NCI-H345 (cell line): Measurements from ENCODE around the gene DOCK8.

Experiments
- DNase-seq: peaks from one replicate; lab custom pipeline; 2025; lab: John Stamatoyannopoulos, UW

DOCK8 gene

DNA sequence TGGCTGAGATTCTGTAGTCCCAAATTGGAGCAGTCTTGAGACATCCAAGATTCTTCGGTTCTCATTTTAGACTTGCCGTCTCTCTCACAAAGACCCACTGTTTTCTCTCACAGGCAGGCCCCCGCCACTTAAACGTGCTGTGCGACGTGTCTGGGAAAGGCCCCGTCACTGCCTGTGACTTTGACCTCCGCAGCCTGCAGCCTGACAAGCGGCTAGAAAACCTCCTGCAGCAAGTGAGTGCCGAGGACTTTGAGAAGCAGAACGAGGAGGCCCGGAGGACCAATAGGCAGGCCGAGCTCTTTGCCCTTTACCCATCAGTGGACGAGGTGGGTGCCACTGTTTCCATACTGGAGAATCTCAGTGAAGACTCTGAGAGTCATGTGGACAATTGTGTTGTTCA is 97.2 kb downstream of the DOCK8 start:
- no peak for DNase-seq

DNA sequence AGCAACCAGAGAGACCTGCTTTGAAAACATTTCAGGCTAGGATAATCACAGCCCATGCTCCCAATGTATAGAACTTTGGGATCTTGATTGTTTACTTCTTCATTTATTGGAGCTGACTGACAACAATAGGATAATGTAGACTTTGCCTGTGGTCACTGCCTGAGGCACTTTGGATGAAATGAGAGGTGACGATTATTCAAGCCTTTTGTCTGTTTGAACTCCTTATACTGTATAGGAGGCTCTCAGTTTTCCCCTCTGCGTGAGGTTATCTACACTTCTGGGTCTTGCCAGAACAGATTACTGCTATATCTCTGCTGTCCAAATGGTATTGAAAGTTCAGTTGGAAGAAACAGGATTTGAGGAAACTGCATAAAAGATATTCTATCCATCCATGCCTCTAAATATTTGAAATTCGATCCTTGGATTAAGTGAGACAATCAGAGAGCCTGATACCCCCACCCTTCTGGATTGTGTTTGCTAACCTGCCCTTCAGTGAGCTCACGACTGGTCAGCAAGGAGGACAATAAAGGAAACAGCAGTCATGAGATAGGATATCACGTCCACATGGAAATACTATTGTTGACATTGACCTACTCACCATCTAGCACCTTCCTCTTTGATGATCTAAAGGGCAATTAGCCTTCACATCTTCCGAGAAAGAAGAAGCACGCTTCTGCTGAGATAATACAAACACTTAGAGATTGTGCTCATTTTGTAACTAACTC is 98.1 kb downstream of the DOCK8 start:
- peak; percentile 51 for DNase-seq

DNA sequence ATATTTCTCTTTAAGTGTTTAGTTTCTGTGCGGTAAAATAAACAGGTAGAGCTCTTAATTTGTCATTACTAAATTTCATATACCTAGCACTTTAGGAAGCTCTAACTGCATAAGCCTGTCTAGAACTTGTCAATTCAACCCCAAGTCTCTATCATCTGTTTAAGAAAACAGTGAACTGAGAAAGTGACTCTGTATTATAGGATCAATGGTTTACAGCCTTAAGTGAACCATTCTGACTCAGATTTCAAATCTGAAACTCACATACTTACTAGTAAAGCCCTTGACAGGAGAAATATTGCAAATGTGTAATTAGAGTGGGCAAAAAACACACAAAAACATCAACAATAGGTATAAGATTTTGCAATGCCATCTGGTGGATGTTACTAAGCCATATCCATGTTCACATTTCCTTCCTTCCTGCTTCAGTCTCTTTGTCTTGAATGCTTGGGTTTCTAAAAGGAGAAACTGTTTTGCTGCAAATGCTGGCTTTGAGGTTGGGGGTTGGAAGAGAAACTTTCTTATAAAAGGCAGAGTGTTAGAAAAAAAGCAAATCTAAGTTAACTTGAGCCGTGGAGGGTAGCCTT is 101.8 kb downstream of the DOCK8 start:
- no peak for DNase-seq

DNA sequence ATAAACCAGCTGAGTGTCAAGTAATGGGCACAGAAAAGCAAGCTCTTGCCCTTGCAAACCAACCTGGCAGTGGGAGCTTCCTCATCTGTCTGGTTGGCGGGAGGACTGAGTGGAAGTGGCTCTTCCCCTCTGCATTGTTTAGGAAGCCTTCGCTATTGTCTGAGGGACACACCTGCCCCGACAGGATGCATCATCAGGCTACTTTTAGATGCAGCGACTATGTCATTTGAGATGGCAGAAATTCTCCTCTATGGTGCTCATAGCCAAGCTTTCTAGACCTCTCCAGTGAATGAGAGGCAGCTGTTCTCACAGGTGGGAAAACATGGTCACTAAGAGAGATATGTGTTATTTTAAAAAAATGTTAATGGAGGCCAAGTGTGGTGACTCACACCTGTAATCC is 104.0 kb downstream of the DOCK8 start:
- DNase-seq: peak; percentile 86

DNA sequence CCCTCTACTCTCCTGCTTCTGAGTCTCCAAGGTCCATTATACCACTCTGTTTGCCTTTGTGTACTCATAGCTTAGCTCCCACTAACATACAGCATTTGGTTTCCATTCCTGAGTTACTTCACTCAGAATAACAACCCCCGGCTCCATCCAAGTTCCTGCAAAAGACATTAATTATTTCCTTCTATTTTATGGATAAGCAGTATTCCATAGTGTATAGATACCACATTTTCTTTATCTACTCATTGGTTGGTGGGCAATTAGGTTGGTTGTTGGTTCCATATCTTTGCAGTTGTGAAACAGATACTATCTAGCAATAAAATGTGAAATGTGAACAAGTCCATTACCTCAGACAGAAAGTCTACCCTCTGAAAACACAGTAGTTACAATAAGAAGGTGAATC is 110.3 kb downstream of the DOCK8 start:
- no peak for DNase-seq

DNA sequence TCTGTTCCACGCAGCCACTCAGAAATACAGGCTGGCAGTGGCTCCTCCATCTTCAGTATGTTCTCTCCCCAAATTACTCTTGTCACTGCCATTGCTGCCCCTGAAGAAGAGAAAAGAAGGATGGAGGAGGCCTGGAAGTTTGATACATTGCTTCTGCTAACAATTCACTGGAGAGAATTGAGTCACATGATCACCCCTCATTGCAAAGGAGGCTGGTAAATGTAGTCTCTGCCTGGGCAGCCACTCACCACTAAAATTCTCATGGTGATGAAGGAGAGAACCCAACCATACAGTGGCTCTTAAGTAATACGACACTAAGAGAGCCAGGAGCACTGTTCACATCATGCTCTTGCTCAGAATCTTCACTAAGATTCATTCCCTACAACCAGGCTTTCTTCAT is 112.0 kb downstream of the DOCK8 start:
- DNase-seq: no peak

DNA sequence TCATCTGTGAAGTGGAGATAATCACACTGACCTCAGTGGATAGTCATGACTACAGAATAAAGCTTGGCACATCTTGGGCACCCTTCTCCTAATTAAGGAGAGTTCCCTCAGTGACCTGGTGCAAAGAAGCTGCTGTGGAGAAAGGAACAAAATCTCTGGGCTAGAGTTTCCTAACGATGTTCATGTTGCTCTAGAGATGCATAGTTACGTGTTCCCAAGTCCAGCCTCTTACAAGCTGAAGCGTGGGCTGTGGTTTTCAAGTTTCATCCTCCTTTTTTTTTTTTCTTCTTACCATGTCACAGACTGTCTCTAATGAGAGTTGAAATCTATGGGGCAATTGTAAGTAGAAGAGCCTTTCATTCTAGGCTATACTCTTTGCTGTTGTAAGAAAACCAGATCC is 113.8 kb downstream of the DOCK8 start:
- no peak for DNase-seq

DNA sequence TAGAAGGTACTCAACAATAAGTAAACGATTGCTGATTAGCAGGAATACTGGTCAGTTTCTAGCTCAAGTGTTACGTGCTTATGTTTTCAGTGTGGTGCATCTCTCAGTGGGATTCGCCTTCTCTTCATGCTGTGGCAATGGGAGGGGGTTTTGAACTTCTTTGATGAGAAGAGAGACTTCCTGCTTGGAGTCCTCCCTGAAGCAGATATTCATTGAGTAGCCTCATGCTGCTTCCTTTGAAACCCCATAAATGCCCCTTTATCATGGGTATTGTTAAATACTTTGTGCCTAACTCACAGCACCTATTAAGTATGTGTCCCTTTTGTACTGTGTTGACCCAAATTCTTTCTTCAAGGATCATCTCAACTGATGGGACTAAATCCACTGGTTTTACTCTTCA is 116.5 kb downstream of the DOCK8 start:
- DNase-seq: no peak

DNA sequence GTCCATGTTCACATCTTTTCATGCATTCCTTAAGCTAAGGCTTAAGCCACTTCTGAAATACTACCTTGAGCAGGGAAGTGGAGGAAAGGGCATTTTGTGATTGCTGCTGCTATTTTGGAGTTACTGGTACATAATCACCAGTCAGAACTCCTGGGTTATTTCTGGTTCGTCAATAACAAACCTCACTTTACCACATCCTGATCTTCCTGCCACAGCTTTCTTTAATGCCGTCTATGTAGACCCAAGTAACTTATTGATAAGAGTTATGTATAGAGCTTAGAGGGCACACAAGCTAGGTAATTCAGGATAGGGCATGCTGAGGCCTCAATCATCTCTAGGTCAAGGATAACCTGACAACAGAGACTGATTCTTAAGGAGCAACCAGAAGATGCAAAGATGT is 120.7 kb downstream of the DOCK8 start:
- DNase-seq: no peak

DNA sequence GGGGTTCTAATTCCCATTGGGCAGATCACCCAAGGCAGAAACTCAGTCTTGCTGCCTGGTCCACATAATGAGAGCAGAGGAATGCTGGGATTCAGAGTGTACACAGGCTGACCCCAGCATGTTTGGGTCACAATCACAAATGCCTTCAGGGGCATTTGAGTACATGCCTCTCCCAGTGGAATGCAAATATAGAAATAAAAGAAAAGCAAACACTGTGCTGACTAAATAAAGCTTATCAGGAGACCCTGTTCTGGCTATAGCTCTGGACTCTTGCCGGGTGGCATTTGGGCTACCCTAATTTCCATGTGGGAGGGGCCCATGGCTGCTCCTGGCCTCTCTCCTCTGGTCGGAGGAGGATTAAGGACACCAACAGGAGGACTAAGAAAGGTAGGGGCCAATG is 121.4 kb downstream of the DOCK8 start:
- DNase-seq: no peak

DNA sequence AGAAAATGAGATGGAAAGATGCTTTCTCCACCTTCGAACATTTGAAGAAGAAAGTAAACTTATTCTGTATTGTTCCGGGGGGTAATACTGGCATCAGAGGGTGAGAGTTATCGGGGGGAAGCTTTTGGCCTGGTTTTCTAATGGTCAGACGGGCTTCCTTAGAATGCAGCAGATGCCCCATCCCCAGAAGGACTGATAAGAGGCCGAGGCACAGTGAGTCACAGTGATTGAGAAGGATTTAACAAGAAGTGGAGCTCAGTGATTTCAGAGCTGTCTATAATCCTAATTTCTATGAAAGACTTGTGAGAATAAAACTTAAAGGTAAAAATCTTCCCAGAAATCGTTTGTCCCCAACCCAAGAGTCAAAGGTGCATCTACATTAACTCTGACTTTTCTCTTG is 123.9 kb downstream of the DOCK8 start:
- no peak for DNase-seq

DNA sequence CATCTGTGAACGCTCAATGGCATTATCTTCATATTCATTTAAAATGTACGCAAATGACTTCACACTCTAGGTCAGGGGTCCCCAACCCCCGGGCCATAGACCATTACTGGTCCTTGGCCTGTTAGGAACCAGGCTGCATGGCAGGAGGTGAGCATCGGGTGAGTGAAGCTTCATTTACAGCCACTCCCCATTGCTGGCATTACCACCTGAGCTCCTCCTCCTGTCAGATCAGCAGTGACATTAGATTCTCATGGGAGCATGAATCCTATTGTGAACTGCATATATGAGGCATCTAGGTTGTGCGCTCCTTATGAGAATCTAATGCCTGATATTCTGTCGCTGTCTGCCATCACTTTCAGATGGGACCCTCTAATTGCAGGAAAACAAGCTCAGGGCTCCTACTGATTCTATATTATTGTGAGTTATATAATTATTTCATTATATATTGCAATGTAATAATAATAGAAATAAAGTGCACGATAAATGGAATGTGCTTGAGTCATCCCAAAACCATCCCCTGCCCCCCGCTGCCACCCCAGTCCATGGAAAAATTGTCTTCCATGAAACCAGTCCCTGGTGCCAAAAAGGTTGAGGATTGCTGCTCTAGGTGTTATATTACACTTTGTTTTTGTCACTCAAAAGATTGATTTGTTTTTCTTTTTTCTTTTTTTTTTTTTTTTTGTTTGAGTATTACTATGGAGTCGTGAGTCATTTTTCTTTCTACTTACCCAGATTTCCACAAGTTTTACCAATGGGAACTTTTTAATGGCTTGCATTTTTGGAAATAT is 127.2 kb downstream of the DOCK8 start:
- no peak for DNase-seq

DNA sequence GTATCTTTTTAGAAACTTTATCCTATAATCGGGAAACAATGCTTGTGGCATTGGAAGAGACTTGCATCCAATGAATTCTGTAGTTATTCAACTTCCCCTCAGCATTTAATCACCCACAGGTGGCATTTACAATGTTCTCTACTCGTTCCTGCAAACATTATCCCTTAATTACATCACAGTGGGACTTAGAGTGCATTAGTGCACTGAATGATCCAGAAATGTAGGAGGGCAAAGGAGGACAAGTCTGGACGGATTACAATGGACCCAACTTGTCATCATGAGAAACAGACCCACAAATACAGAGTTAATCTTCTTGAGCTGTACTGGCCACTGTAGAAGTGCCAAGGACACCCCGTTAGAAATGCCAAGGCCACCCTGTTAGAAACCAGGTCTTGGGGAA is 129.1 kb downstream of the DOCK8 start:
- no peak for DNase-seq

DNA sequence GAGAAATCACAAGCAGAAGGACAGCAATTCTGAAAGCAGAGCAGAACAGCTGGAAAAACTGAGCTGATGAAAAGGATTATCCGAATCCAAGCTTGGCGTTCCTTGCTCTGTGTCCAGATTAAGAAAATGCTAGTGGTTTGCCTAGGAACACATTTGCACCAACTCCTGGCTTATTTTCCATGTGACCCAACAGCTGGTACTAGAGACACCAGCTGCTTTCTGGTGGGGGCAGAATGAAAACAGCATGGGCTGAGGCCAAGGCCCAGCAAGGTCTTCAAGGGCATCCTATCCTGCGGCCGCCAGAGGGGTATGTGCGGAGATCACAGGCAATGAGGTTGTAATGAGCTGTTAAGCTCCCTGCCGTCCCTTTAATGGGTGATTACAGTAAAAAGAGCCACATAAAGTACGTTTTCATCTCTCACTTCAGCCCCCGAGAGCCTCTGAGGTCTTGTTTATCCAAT is 131.5 kb downstream of the DOCK8 start:
- no peak for DNase-seq

DNA sequence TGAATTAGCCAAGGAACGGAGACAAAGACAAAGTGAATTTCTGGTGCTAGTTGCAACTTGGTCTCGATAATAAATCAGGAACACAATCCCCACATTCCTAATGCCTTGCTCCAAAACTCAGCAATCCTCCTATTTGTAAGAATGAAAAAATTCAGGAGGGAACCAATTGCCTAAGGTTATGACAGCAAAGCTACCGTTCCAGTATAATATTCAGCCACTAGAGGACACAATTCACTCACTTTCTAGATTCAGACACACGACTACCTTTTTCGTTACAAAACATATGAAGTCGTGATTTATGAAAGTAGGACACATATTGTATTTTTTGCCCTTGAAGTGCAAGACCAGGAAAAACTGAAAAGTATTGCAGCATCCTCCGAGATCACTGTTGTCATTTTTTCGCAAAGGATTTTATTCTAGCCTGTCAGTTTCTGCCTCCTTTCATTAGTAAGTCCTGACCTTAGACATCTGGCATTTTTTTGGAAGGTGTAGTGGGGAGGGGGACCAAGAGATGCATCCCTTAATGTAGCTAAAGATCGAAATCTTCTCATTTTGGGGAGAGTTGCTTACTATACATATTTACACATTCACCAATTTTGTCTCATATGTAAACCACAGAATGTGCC is 133.1 kb downstream of the DOCK8 start:
- DNase-seq: peak; percentile 29

DNA sequence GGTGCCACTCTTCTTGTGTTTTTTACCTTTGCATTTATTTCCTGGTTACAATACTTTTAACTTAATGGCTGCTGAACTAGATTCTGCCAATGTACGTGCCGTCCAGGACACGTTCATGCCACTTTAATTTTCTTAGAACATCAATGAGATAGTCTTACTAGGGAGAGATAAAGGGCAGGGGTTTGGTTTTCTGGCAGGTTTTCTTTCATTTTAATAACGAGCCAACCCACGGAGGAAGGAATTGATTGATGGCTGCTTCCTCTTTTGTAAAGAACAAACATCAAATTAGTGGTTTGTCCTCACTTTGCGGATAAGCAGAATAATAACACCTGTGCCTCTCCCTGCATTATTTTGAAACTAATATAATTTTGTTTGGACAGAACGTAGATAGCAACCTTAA is 135.7 kb downstream of the DOCK8 start:
- no peak for DNase-seq

DNA sequence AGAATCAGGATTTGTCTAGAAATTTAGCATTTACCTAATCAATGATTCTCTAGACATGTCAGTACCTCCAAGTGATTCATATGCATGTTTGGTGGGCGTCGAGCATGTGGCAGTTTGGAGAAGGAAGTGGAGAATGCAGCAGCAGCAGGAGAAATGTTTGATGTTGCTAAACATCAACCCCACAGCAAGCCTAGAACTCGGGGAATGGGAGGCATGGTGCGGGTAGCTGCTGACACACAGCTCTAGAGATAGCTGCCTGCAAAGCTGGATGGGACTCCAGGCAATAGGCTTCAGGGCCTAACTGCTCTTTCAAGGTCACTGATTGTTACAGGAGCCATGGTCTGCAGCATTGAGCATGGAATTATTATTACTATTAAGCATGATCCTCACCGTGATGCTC is 137.3 kb downstream of the DOCK8 start:
- DNase-seq: no peak

DNA sequence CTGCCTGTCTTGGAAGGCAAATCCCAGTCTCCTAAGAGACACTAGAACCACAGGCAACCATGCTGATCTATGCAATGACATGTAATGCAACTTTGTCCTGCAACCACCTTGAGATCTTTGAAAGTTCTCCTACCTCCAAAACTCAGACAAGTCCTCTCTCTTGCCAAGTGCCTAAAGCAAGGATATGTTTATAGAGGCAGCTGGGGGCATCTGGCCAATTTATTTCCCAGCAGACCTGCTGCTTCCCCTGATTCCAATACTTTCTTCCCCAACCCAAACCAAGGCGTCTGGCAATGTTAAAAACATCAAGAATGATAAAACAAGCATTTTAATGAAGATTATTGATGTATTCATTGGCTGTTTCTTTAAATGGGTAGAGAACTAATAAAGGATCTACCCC is 138.4 kb downstream of the DOCK8 start:
- DNase-seq: no peak

DNA sequence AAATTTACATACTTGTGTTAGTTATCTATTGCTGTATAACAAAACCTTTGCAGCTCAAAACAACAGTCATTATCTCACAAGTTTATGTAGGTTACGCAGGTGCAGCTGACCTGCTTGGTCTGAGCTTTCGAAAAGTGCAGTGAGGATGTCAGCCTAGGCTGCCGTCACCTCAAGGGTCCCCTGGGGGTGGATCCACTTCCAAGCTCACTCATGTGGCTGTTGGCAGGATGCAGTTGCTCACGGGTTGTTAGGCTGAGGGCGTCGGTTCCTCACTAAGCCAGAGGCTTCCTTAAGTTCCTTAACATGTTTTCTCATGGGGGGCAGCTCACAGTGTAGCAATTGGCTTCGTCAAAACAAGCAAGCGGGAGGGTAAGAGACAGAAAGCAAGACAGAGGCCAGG is 139.8 kb downstream of the DOCK8 start:
- peak; percentile 44 for DNase-seq

DNA sequence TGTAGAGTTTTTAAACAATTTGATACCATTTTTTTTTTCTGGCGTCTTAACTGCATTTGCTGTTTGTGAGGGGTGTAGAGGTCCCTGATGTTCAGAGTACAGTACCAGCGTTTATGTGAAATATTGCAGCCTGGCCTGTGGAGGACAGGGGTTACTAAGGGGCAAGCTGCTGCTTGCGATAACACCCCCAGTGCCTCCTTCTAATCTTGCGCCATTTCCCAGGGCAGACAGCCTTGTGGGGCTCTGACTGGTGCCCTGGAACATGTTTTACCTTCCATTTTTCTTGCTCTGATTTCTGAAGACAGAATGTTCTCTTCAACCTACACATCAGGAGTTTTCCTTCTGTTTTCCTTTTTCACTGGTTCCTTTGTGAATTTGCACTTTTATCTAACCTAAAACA is 142.9 kb downstream of the DOCK8 start:
- no peak for DNase-seq

DNA sequence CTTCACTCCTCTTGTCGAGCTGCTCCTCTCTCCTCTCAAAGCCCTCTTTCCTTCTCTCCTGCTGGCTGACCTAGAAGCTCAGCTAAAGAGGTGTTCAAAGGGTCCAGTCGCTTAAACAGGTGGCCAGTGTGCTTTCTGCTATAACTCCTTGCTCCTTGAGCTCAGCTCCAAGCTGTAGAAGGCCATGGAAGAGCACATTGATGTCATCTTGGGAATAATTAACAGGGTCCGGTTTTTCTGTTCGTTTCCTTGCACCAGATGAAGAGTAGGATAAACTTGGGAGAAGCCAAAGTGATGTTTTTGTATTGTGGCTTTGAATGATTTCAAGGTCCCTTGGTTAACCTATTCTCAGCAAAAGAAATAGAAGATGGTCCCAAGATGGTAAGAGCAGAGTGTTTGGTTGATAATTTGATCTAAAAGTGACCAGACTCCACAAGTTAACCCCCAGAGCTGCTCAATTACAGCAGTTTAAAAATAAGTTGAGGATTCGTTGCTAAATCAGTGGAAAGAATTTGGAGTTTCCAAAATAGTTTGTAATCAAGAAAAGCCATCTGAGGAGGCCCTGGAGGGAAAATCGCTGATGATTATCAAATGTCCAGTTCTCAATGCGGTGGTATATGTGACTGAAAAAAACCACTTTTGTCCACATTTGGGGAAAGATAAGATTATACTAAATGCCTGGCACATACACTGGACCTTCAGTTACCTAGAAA is 148.1 kb downstream of the DOCK8 start:
- no peak for DNase-seq

DNA sequence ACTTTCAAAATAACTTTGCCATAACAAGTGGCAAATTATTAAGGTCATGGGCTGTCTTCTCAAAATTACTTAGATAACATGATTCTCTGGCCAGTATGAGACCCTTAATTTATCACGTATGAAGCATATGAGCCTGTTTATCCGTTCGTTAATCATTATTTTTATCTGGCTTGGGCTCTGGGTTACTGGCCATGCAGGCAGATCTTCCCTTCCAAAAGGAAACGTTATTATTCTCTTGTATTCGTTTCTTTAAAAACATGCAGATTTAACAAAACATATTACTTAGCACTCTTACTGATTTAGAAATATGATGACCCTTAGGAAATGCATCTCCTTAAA is 148.6 kb downstream of the DOCK8 start:
- DNase-seq: no peak
